HG03103 (cell line): ENCODE results near the gene SERTM2.
"Not testable (repeated sequence)": the region's sequence is repeated elsewhere in the genome, so short reads cannot be mapped to it uniquely, and the experiment has no call there.

Experiments used
- ATAC-seq: cut with Tn5 transposase; IDR thresholded peaks from one replicate; pipeline ENCODE4 v1.9.1; 2021; ENCODE audit warnings: low read depth; ENCODE audit not compliant: unreplicated experiment

SERTM2 gene

GRCh38 chrX:111511477-111511876 lies at the start of gene SERTM2:
Gene SERTM2, plus strand, starts transcription at chrX:111511645. Its CDS starts 7,213 bp downstream, at chrX:111518858.
- peak; percentile 87 for ATAC-seq

GRCh38 chrX:111465669-111466068 lies 45.8 kb upstream of the SERTM2 start:
- ATAC-seq, result no peak

- ATAC-seq, result no peak
These were observed 43.5 kb upstream of the SERTM2 start for GRCh38 chrX:111467896-111468295.

GRCh38 chrX:111470681-111471403 lies 40.6 kb upstream of the SERTM2 start:
- ATAC-seq, result no peak

- no peak for ATAC-seq
These were observed 29.5 kb upstream of the SERTM2 start for GRCh38 chrX:111481896-111482295.

DNA sequence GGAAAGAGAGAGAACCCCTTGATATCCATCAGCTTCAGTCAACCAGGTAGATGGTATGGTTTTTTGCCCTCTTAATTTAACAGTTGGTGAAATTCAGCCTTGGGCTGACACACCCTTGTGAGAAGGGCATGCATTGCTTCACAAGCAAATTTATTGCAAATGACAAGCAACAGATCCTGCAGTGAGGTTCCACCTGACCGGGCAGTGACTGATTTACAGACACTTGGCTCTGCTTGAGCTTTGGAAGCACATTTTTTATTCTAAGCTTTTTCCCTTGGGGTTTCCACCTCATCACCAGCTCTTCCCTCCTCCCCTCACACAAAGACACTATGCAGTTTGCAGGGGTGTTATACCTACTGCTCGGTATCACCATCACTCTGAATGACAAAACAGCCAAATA lies 28.3 kb upstream of the SERTM2 start:
- no peak for ATAC-seq

- no peak for ATAC-seq
These were observed 27.6 kb upstream of the SERTM2 start for GRCh38 chrX:111483881-111484280.

- no peak for ATAC-seq
These were observed 20.8 kb upstream of the SERTM2 start for GRCh38 chrX:111490688-111491087.

DNA sequence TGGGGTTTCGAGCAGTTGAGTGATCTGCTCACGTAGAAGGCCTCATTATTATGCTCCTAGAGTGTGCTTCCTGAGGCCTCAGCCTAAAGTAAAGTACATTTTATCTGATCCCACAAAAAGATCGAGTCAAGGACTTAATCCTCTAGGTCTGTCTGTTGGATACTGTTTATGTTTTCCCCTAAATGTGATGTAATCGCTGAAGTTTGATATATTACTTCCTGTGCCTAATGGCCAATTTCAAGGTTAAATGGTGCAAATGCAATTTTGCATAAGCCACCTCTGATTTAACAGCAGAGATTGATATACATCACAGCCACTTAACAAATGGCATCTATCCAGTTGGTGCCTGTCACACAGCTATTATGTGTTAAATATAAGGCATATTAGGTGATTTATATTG lies 19.4 kb upstream of the SERTM2 start:
- no peak for ATAC-seq

DNA sequence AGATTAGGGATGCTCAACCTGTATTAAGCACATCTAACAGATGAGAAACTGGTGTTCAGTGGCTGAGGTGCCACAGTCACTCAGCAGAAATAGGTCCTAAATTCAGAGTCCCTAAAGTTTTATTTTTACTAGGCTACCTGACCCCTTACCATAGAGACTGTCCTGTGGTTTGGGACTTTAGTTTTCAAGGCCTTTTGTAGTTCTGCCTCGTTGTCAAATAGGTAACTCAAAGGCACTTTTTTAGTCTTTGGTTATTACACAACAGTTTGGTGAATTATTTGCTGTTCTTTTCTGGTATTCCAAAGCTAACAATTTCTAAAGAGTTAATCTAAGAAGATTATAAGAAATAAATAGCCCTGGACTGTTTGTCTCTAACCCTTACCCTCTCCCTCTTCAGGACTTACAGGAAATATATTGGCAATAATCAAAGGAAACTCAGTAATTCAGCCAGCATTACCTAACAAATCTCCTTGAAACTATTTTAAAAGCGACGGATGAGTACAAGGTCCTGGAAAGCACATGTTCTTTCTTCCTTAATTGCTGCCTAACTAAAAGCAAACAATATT lies 12.8 kb upstream of the SERTM2 start:
- no peak for ATAC-seq

DNA sequence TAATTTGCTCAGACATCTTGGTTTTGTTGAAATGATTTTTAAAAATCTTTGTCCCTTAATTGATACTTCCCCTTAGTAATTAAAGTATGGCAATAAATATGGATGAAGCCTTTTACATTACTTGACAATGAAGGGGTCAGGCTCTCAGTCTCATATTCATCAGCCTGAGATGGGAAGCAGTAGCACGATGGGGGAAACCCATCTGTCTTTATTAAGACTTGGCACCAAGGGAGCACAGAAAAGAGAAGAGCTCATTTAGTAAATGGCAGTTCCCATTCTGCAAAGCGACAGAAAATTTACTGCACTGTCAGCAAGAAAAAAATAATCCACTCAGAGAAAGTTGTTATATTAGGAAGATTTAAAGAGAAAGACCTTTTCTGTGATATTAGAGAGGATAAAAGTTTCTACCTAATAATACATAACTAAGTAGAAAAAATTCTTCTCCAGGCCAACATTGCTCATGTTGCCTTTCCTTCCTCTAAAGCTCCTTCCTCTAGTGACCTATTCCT lies 7.9 kb upstream of the SERTM2 start:
- ATAC-seq, result no peak

GRCh38 chrX:111504941-111505340 lies 6.5 kb upstream of the SERTM2 start:
- no peak for ATAC-seq

GRCh38 chrX:111505783-111506182 lies 5.7 kb upstream of the SERTM2 start:
- ATAC-seq, result no peak

GRCh38 chrX:111506826-111507225 lies 4.6 kb upstream of the SERTM2 start:
- no peak for ATAC-seq

GRCh38 chrX:111507933-111508332 lies 3.5 kb upstream of the SERTM2 start:
- ATAC-seq, result no peak

GRCh38 chrX:111515298-111515697 lies 3.9 kb downstream of the SERTM2 start:
- no peak for ATAC-seq

GRCh38 chrX:111518667-111519066 lies 7.2 kb downstream of the SERTM2 start:
- no peak for ATAC-seq

GRCh38 chrX:111519215-111519614 lies 7.8 kb downstream of the SERTM2 start:
- no peak for ATAC-seq

DNA sequence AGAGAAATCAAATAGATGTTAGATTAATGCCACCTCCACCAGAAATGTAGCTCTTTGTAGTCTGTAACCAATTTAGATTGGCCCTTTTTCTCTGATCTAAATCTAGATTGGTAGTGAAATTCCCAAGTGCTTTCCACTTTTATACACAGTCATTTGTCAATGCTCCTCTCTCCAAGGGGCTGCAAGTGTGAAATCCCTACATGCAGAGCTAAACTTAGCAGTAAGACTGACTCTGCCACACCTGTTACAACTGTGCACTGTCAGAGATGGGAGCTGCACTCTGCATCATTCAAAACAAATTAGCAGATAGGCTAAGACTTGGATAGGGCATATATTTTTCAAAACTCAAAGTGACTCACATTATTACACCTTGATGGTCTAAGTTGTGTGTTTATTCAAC lies 9.1 kb downstream of the SERTM2 start:
- ATAC-seq, result no peak

- ATAC-seq, result no peak
These were observed 9.7 kb downstream of the SERTM2 start for GRCh38 chrX:111521169-111521568.

DNA sequence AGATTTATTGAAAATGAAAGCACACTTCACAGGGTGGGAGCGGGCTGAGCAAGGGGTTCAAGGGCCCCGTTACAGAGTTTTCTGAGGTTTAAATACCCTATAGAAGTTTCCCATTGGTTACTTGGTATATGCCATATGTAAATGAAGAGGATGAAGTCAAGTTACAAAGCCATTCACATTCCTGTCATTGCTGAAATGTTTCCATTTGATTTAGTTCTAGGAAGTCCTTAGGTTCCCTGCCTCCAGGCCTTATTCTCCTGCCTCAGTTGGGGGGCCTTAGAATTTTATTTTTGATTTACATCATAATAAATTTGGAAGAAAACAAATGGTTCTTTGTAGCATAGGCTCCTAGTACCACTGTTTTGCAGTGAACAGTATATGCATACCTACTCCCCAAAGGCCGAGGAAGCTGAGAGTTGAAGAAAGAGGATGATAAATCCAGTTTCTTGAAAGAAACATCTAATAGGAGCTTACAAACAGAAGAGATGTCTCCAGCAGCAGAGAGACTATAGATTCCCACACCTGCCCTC lies 31.8 kb downstream of the SERTM2 start:
- ATAC-seq, result no peak

DNA sequence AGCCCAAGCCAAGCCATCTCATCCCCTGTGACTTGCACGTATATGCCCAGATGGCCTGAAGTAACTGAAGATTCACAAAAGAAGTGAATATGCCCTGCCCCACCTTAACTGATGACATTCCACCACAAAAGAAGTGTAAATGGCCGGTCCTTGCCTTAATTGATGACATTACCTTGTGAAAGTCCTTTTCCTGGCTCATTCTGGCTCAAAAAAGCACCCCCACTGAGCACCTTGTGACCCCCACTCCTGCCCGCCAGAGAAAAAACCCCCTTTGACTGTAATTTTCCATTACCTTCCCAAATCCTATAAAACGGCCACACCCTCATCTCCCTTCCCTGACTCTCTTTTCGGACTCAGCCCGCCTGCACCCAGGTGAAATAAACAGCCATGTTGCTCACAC lies 37.8 kb downstream of the SERTM2 start:
- ATAC-seq, result not testable (repeated sequence)
